Panc1 (cell line): Measurements from ENCODE around the gene CENPB. TPM values are rescaled to one million over a fixed set of nuclear protein-coding genes. Genes with fewer than 3 reads are reported as not detected.

ENCODE experiments used
- ATAC-seq: fragments of 200-7000 bp; cut with Tn5 transposase; 2 replicates; pipeline ENCODE4 v1.9.1; 2020; ENCODE audit warnings: mild to moderate bottlenecking, moderate library complexity
- BruUV-seq: library from RNA; stranded (reverse); fragments of 400-500 nt; replicated peaks from 2 replicates; lab custom pipeline; 2021; lab: Mats Ljungman, UMichigan
- CTCF ChIA-PET: fragments of 300-600 bp; sonication (Branson Sonifier 250); formaldehyde crosslinking; loops from one replicate; lab custom pipeline; 2022; ENCODE audit warnings: antibody characterized with exemption; lab: Charles Lee
- POLR2A ChIA-PET: fragments of 300-600 bp; sonication (Branson Sonifier 250); formaldehyde crosslinking; loops from one replicate; lab custom pipeline; 2022; ENCODE audit warnings: antibody characterized with exemption; lab: Charles Lee
- DNase-seq: peaks from one replicate; pipeline ENCODE4 v3.0.0-alpha.2; 2010; ENCODE audit warnings: low read depth, low spot score
- H3K27ac ChIP-seq: 2 replicates; pipeline ENCODE4 v1.5.1; 2011; ENCODE audit warnings: mild to moderate bottlenecking, low read length, inconsistent platforms
- H3K27me3 ChIP-seq: fragments of 200-500 bp; sonication (Bioruptor generic); 2 replicates; pipeline ENCODE4 v1.6.0; 2014; ENCODE audit warnings: low read length, inconsistent platforms; ENCODE audit not compliant: control insufficient read depth, insufficient read depth
- H3K36me3 ChIP-seq: fragments of 200-500 bp; sonication (Bioruptor generic); 2 replicates; pipeline ENCODE4 v1.5.1; 2014; ENCODE audit warnings: inconsistent platforms, mild to moderate bottlenecking, low read length, moderate library complexity; ENCODE audit not compliant: control insufficient read depth, insufficient read depth
- H3K4me1 ChIP-seq: 2 replicates; pipeline ENCODE4 v1.5.1; 2011; ENCODE audit warnings: inconsistent platforms, mild to moderate bottlenecking, low read length, moderate library complexity; ENCODE audit not compliant: control insufficient read depth, insufficient read depth
- H3K4me3 ChIP-seq, 2 experiments: 2 replicates each; pipeline ENCODE4 v1.5.1; 2011 to 2012; ENCODE audit warnings: low read depth in 2 of 2, low read length in 2 of 2, mild to moderate bottlenecking in 2 of 2, inconsistent platforms in 1 of 2, moderate library complexity in 1 of 2
- H3K9me3 ChIP-seq: fragments of 200-500 bp; sonication (Bioruptor generic); 2 replicates; pipeline ENCODE4 v1.5.1; 2014; ENCODE audit warnings: low read depth, mild to moderate bottlenecking, inconsistent platforms, low read length, moderate library complexity; ENCODE audit not compliant: control insufficient read depth, insufficient read depth
- POLR2AphosphoS5 ChIP-seq: IDR thresholded peaks from 2 replicates; pipeline ENCODE4 v1.6.1; 2012; ENCODE audit warnings: mild to moderate bottlenecking, low read depth, low read length, moderate library complexity
- REST ChIP-seq, 2 experiments: IDR thresholded peaks; 2 replicates each; pipeline ENCODE4 v1.6.1; 2011 to 2012; ENCODE audit warnings: low read depth in 2 of 2, control low read depth in 1 of 2, low read length in 1 of 2, mild to moderate bottlenecking in 1 of 2, moderate library complexity in 1 of 2; ENCODE audit not compliant: insufficient read depth in 1 of 2
- SIN3A ChIP-seq: IDR thresholded peaks from 2 replicates; pipeline ENCODE4 v1.6.1; 2012; ENCODE audit warnings: low read depth, mild to moderate bottlenecking, low read length, moderate library complexity, borderline replicate concordance; ENCODE audit not compliant: insufficient read depth
- TCF7L2 ChIP-seq: IDR thresholded peaks from 2 replicates; pipeline ENCODE4 v1.6.1; 2011; ENCODE audit warnings: mild to moderate bottlenecking, low read depth, low read length, inconsistent platforms
- in situ Hi-C: cut with HindIII; loops from 2 replicates; pipeline ENCODE4 v1.10.0; 2016; ENCODE audit warnings: low sequenced_read_pairs, low pct_unique_long_range_greater_than_20kb
- intact Hi-C: fragments of 100-400 bp; cut with micrococcal nuclease; formaldehyde crosslinking; loops from one replicate; pipeline ENCODE4 v1.10.0; 2022; ENCODE audit not compliant: unreplicated experiment
- total RNA-seq: library from RNA; stranded (reverse); gene quantifications from one replicate; pipeline ENCODE4 v1.2.1, GENCODE V29; 2021; ENCODE audit not compliant: unreplicated experiment
- TF ChIP-seq, protein P1 (sequence below): fragments of 450-650 bp; IDR thresholded peaks from 2 replicates; pipeline ENCODE4 v1.5.1; 2017; ENCODE audit warnings: mild to moderate bottlenecking

The CENPB gene
- total RNA-seq, 1 experiment from 2014 or later = 154 TPM

- intact Hi-C loops = loop anchor here (10.0 kb wide), 1 partner anchor 66 kb away; no protein-coding TSS in a partner anchor
- Histone ChIP-seq H3K36me3 (no peaks in the 10 kb centered on the region), H3K27ac (no peak overlapping the region), H3K9me3 (no peaks in the 10 kb centered on the region), H3K4me3 (no peak overlapping the region), H3K4me1 (peaks cover 6% of the 10 kb centered on the region), H3K27me3 (no peaks in the 10 kb centered on the region)
- TF ChIP-seq POLR2AphosphoS5 (no peak), TCF7L2 (no peak), SIN3A (no peak), REST (IDR thresholded peaks at IDR 0.05; ENCODE audit: insufficient read depth in 1 of 2, low read depth in 2 of 2, low read length in 1 of 2) (no peak)
- TF ChIP-seq, protein P1, sequence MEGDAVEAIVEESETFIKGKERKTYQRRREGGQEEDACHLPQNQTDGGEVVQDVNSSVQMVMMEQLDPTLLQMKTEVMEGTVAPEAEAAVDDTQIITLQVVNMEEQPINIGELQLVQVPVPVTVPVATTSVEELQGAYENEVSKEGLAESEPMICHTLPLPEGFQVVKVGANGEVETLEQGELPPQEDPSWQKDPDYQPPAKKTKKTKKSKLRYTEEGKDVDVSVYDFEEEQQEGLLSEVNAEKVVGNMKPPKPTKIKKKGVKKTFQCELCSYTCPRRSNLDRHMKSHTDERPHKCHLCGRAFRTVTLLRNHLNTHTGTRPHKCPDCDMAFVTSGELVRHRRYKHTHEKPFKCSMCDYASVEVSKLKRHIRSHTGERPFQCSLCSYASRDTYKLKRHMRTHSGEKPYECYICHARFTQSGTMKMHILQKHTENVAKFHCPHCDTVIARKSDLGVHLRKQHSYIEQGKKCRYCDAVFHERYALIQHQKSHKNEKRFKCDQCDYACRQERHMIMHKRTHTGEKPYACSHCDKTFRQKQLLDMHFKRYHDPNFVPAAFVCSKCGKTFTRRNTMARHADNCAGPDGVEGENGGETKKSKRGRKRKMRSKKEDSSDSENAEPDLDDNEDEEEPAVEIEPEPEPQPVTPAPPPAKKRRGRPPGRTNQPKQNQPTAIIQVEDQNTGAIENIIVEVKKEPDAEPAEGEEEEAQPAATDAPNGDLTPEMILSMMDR = no peak
- ChIA-PET CTCF (no interaction called here), POLR2A (interaction anchor here (0.6 to 0.7 kb wide), 2 partner anchors 46 to 379 kb away, joined by 3 to 6 read pairs; no protein-coding TSS in a partner anchor)
- no TSS peak for BruUV-seq
- DNase-seq (no peak), ATAC-seq (no peak)
- in situ Hi-C loops = no loop called here
Measured at GRCh38 chr20:3740615-3741301, 45.8 kb downstream of the CENPB start.

- H3K27me3 ChIP-seq = no peaks in the 10 kb centered on the region
- in situ Hi-C loops = no loop called here
- TF ChIP-seq SIN3A (no peak), POLR2AphosphoS5 (no peak), REST (IDR thresholded peaks at IDR 0.05; ENCODE audit: insufficient read depth in 1 of 2, low read depth in 2 of 2, low read length in 1 of 2) (no peak), TCF7L2 (no peak)
- TF ChIP-seq, protein P1 = no peak
- ChIA-PET POLR2A (interaction anchor here (0.6 kb wide), 1 partner anchor 51 kb away, joined by 3 read pairs; no protein-coding TSS in a partner anchor), CTCF (no interaction called here)
- no peak overlapping the region for H3K4me3 ChIP-seq
- DNase-seq = no peak
- no TSS peak for BruUV-seq
- intact Hi-C loops = loop anchor here (10.0 kb wide), 1 partner anchor 65 kb away; no protein-coding TSS in a partner anchor
- peak; percentile 19; the same call in 1 of the 2 replicates for ATAC-seq
- no peaks in the 10 kb centered on the region for H3K36me3 ChIP-seq
- no peaks in the 10 kb centered on the region for H3K9me3 ChIP-seq
- H3K4me1 ChIP-seq = peaks cover 6% of the 10 kb centered on the region
- H3K27ac ChIP-seq = no peak overlapping the region
Measured at GRCh38 chr20:3739926-3740451, 46.6 kb downstream of the CENPB start.
